Activated T-cell treated with anti-CD3 and anti-CD28 coated beads, Interleukin-2, amount 50 U/mL, for 72 hours (primary cell): ENCODE results near the gene NUP85. TPM values are rescaled to one million over a fixed set of nuclear protein-coding genes. Genes with fewer than 3 reads are reported as not detected.

Experiments used
- total RNA-seq, 2 donors: library from RNA; stranded (reverse); gene quantifications; one replicate each; pipeline ENCODE4 v1.2.3, GENCODE V29; 2022

Gene NUP85
- total RNA-seq, 2 donors from 2014 or later: 88.3 to 114 TPM

Other genes starting within 250 kb of the NUP85 start
- gene HID1, start 232.9 kb upstream of the NUP85 start, total RNA-seq: 1 to 10 TPM; 7.3 to 7.4 TPM
- gene CDR2L, start 218.0 kb upstream of the NUP85 start, total RNA-seq: under 1 TPM; 0.56 to 0.72 TPM
- gene MRPL58, start 193.0 kb upstream of the NUP85 start, total RNA-seq: 10 to 100 TPM; 39.1 to 50.6 TPM
- 100 to 1,000 TPM; 125 to 147 TPM for gene ATP5PD, start 158.7 kb upstream of the NUP85 start, total RNA-seq
- gene KCTD2, start 158.5 kb upstream of the NUP85 start, total RNA-seq: 10 to 100 TPM; 21.4 to 24.1 TPM
- gene SLC16A5, start 117.7 kb upstream of the NUP85 start, total RNA-seq: 1 to 10 TPM; 7.5 to 9.8 TPM
- 10 to 100 TPM; 10.6 to 12.9 TPM for gene ARMC7, start 95.7 kb upstream of the NUP85 start, total RNA-seq
- gene NT5C, start 73.9 kb upstream of the NUP85 start, total RNA-seq: 10 to 100 TPM; 56.5 to 65.9 TPM
- gene JPT1, start 51.2 kb upstream of the NUP85 start, total RNA-seq: 100 to 1,000 TPM; 162 to 188 TPM
- 100 to 1,000 TPM; 361 to 368 TPM for gene SUMO2, start 22.7 kb upstream of the NUP85 start, total RNA-seq
- 10 to 100 TPM; 77.1 to 80.9 TPM for gene GGA3, start 55.9 kb downstream of the NUP85 start, total RNA-seq
- gene MRPS7, start 56.2 kb downstream of the NUP85 start, total RNA-seq: 10 to 100 TPM; 42.8 to 43.0 TPM
- 10 to 100 TPM; 63.1 to 67.9 TPM for gene MIF4GD, start 65.6 kb downstream of the NUP85 start, total RNA-seq
- gene SLC25A19, start 83.8 kb downstream of the NUP85 start, total RNA-seq: 10 to 100 TPM; 39.9 to 59.3 TPM
- gene GRB2, start 200.0 kb downstream of the NUP85 start, total RNA-seq: 100 to 1,000 TPM; 209 to 218 TPM